Measurements from ENCODE around the gene GRID1. TPM values are rescaled to one million over a fixed set of nuclear protein-coding genes. Genes with fewer than 3 reads are reported as not detected.
"Not testable (repeated sequence)": the region's sequence is repeated elsewhere in the genome, so short reads cannot be mapped to it uniquely, and the experiment has no call there.

Gene GRID1
- total and polyA plus RNA-seq, 9 of the 15 experiments (the other 6 are each of a cell fraction or from before 2014, with no cell fraction given): 0.01 to 7.2 (median 1.2) TPM

GRCh38 chr10:86176850-86177536, 189.6 kb downstream of the GRID1 start:
- no peak overlapping the region for H3K27ac ChIP-seq (ENCODE audit: extremely low read depth, low read depth, low read length)
- no peak overlapping the region for H3K9ac ChIP-seq (ENCODE audit: insufficient read depth in 1 of 2, low read depth in 2 of 2, low read length in 2 of 2)
- in situ Hi-C loops (cut with MboI): no loop called here
- no peak overlapping the region for H3K4me2 ChIP-seq (ENCODE audit: insufficient read depth, low read length)
- under 1% methylated on average over 10 of the region's 10 CpGs for WGBS (ENCODE audit: insufficient coverage, low coverage, missing lambda C conversion rate)
- H3K4me1 ChIP-seq (replicated peaks in 1 of 2; ENCODE audit: control insufficient read depth in 2 of 2, insufficient read depth in 2 of 2, low read length in 2 of 2): no peaks in the 10 kb centered on the region
- no peaks in the 10 kb centered on the region for H3K9me1 ChIP-seq (ENCODE audit: control insufficient read depth, insufficient read depth, low read length)
- CTCF ChIA-PET (ENCODE audit: low intra/inter-chr PET ratio): no interaction called here
- POLR2A ChIA-PET: no interaction called here
- no peak for FAIRE-seq
- H3K4me3 ChIP-seq: no peak overlapping the region
- no peak for ATAC-seq
- 0 out of 2 replicates have a peak, but pooled peaks cover 5% of the 10 kb centered on the region for H4K20me1 ChIP-seq (replicated peaks; ENCODE audit: control insufficient read depth, insufficient read depth, low read length)
- TF ChIP-seq ZNF224 (CRISPR knock-in tag; IDR thresholded peaks at IDR 0.05): no peak
- H3K9me3 ChIP-seq (replicated peaks; ENCODE audit: control insufficient read depth, insufficient read depth, low read depth, low read length): no peaks in the 10 kb centered on the region
- H3K27me3 ChIP-seq (ENCODE audit: control insufficient read depth in 2 of 2, insufficient read depth in 2 of 2, low read length in 2 of 2): peaks cover 0 to 5% of the 10 kb centered on the region in 2 experiments; a peak in 1 of 5 replicates
- no peaks in the 10 kb centered on the region for H3K36me3 ChIP-seq (ENCODE audit: control insufficient read depth, insufficient read depth, low read length)
- H3K79me2 ChIP-seq (ENCODE audit: control insufficient read depth, insufficient read depth, low read length): no peaks in the 10 kb centered on the region
- BruUV-seq (replicated peaks): no TSS peak
- intact Hi-C loops (cut with micrococcal nuclease): no loop called here
- no peak overlapping the region for H2AFZ ChIP-seq (ENCODE audit: low read depth, low read length)
- no peak for DNase-seq (ENCODE audit: extremely low read depth in 1 of 4, low spot score in 3 of 4)

- H3K4me2 ChIP-seq (ENCODE audit: insufficient read depth, low read length); H3K4me3 ChIP-seq; intact Hi-C loops (cut with micrococcal nuclease); H3K4me1 ChIP-seq (replicated peaks in 1 of 2; ENCODE audit: control insufficient read depth in 2 of 2, insufficient read depth in 2 of 2, low read length in 2 of 2); CTCF ChIA-PET (ENCODE audit: low intra/inter-chr PET ratio); ATAC-seq; H3K9me3 ChIP-seq (replicated peaks; ENCODE audit: control insufficient read depth, insufficient read depth, low read depth, low read length); H4K20me1 ChIP-seq (replicated peaks; ENCODE audit: control insufficient read depth, insufficient read depth, low read length); H3K27me3 ChIP-seq (ENCODE audit: control insufficient read depth in 2 of 2, insufficient read depth in 2 of 2, low read length in 2 of 2); H3K9ac ChIP-seq (ENCODE audit: insufficient read depth in 1 of 2, low read depth in 2 of 2, low read length in 2 of 2); H3K79me2 ChIP-seq (ENCODE audit: control insufficient read depth, insufficient read depth, low read length); DNase-seq (ENCODE audit: extremely low read depth in 1 of 4, low spot score in 3 of 4); H3K27ac ChIP-seq (ENCODE audit: extremely low read depth, low read depth, low read length); POLR2A ChIA-PET; H3K9me1 ChIP-seq (ENCODE audit: control insufficient read depth, insufficient read depth, low read length); H3K36me3 ChIP-seq (ENCODE audit: control insufficient read depth, insufficient read depth, low read length); BruUV-seq (replicated peaks); in situ Hi-C loops (cut with MboI); FAIRE-seq; H2AFZ ChIP-seq (ENCODE audit: low read depth, low read length): not testable (repeated sequence)
- 0% methylated on average over 10 of the region's 10 CpGs for WGBS (ENCODE audit: insufficient coverage, low coverage, missing lambda C conversion rate)
Measured at GRCh38 chr10:86175476-86175875, 191.1 kb downstream of the GRID1 start.
